ENCODE measurements around the gene UTRN.

DNA sequence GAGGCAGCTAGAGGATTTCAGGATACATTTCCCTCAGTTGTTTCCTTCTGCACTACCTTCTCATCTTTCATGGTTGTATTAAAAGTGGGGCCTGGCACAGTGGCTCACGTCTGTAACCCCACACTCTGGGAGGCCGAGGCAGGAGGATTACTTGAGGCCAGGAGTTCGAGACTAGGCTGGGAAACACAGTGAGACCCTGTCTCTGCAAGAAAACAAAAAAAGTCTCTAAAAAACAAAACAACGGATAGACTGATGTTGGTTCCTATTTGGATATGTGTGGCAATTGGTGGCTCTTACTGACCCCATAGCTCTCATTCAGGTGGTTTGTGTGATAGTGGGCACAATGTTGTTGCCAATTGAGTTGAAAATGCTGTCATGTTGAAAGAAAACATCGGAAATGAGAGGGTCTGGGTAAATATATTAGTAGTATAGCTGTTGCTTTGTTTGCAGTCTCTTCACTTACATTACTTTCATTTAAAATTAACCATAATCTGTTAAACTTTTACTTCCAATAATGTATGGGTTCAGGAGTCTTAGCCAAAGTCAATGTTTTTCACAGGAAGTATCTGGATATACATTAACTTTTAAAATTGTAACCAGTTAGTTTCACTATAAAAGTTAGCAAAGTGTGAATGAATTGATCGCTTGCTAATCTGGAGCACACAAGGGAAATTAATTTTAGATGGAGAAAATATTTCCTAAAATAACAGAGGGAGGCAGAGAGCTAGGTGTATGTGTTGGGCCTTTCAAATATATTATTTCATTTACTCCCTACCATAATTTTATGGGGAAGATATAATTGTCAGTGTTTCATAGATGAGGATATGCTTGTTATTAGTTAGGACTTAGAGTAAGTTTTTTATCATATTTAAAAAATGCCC, 31.1 kb downstream of the UTRN start:
- TF ChIP-seq, protein P1, sequence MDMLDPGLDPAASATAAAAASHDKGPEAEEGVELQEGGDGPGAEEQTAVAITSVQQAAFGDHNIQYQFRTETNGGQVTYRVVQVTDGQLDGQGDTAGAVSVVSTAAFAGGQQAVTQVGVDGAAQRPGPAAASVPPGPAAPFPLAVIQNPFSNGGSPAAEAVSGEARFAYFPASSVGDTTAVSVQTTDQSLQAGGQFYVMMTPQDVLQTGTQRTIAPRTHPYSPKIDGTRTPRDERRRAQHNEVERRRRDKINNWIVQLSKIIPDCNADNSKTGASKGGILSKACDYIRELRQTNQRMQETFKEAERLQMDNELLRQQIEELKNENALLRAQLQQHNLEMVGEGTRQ (CRISPR knock-in tag; IDR thresholded peaks at IDR 0.05), result no peak
- TF ChIP-seq FOXJ3 (CRISPR knock-in tag; IDR thresholded peaks at IDR 0.05; ENCODE audit: borderline replicate concordance), result no peak
- no peak for TF ChIP-seq ZBTB21 (CRISPR knock-in tag; IDR thresholded peaks at IDR 0.05; ENCODE audit: borderline replicate concordance)
- TF ChIP-seq, protein P2, sequence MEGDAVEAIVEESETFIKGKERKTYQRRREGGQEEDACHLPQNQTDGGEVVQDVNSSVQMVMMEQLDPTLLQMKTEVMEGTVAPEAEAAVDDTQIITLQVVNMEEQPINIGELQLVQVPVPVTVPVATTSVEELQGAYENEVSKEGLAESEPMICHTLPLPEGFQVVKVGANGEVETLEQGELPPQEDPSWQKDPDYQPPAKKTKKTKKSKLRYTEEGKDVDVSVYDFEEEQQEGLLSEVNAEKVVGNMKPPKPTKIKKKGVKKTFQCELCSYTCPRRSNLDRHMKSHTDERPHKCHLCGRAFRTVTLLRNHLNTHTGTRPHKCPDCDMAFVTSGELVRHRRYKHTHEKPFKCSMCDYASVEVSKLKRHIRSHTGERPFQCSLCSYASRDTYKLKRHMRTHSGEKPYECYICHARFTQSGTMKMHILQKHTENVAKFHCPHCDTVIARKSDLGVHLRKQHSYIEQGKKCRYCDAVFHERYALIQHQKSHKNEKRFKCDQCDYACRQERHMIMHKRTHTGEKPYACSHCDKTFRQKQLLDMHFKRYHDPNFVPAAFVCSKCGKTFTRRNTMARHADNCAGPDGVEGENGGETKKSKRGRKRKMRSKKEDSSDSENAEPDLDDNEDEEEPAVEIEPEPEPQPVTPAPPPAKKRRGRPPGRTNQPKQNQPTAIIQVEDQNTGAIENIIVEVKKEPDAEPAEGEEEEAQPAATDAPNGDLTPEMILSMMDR (IDR thresholded peaks at IDR 0.05), result no peak

Data from WTC11 (cell line).